ENCODE results near the gene CRISPLD2.
A peak's percentile ranks its signal among the peaks of the same experiment; 100 is the strongest.
"Not testable (repeated sequence)": the region's sequence is repeated elsewhere in the genome, so short reads cannot be mapped to it uniquely, and the experiment has no call there.

The CRISPLD2 gene

DNA sequence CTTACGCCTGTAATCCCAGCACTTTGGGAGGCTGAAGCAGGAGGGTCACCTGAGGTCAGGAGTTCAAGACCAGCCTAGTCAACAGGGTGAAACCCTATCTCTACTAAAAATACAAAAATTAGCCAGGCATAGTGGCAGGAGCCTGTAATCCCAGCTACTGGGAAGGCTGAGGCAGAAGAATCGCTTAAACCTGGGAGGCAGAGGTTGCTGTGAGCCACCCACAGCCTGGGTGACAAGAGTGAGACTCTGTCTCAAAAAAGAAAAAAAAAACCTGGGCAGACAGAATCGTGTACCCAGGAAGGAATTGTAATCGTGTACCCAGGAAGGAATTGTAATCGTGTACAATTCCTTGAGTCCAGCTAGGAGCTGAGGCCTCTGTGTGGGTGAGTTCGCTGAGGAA is 118.8 kb downstream of the CRISPLD2 start:
- ATAC-seq (replicated peaks); H3K4me3 Mint-ChIP-seq; H3K4me1 Mint-ChIP-seq; H3K9me3 Mint-ChIP-seq; H3K36me3 Mint-ChIP-seq; H3K27me3 Mint-ChIP-seq; DNase-seq; H3K27ac Mint-ChIP-seq: not testable (repeated sequence)

DNA sequence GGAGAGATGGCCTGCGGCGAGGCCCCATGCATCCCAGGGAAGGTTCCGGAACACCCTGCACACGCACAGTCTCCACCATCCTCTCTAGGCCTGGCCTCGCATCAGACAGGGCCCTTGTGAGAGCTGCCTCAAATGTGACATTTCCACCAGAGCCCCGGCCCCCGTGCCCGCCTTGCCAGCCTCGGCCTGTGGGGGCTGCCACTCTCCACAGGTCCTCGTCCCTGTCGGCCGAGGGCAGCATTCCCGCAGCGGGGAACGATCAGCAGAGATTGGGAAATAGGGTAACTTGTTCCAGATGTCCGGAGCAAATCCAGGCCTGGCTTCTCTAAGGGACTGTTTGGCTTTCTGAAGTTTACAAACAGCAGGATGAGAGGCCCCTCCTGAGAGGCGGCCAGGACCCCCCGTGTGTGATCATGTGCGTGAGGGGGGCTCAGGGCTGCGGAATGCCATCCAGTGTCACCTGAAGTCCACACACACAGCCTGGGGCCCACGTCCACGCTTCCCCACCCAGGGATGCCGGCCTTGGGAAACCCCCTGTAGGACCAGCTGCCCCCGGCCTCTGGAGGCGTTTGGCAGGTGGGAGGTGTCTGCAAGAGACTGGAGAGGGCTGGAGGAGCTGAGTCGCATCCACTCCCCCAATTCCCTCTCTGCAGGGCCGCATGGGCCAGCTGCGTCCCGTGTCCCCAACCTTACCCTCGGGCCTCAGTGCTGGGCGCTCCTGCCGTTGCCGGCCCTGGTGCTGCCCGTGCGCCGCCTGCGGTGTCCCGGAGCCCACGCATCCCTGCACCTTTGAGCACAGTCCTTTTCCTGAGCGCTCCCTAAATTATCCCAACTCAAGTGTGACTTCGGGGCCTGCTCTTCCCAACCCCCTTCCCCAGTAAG is 121.1 kb downstream of the CRISPLD2 start:
- Mint-ChIP-seq H3K36me3 (no peaks in the 10 kb centered on the region), H3K4me1 (no peaks in the 10 kb centered on the region), H3K9me3 (no peaks in the 10 kb centered on the region), H3K4me3 (no peak overlapping the region), H3K27ac (no peak overlapping the region), H3K27me3 (peaks cover 0 to 5% of the 10 kb centered on the region in 2 donors)
- no peak for ATAC-seq (replicated peaks)
- DNase-seq: no peak

DNA sequence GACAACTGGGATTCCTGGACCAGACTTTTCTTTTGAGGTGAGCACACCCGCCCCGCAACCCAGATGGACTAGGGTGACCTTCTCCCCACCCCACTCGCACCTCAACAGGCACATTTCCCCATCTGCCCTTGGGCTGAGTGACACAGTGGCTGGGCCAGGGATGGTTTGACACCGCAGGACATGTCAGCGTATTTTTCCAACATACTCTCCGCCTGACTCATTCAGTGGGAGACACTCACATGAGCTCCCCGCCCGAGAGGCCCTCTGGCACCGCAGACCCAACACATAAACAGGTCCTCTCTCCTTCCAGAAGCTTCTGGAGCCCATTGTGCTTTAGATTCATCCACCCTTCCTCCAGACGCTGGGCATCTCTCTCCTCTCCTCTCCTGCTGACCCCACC is 122.1 kb downstream of the CRISPLD2 start:
- Mint-ChIP-seq H3K9me3 (no peaks in the 10 kb centered on the region), H3K4me1 (no peaks in the 10 kb centered on the region), H3K4me3 (no peak overlapping the region), H3K27me3 (peaks cover 0 to 5% of the 10 kb centered on the region in 2 donors), H3K36me3 (no peaks in the 10 kb centered on the region), H3K27ac (no peak overlapping the region)
- no peak for DNase-seq
- no peak for ATAC-seq (replicated peaks)

DNA sequence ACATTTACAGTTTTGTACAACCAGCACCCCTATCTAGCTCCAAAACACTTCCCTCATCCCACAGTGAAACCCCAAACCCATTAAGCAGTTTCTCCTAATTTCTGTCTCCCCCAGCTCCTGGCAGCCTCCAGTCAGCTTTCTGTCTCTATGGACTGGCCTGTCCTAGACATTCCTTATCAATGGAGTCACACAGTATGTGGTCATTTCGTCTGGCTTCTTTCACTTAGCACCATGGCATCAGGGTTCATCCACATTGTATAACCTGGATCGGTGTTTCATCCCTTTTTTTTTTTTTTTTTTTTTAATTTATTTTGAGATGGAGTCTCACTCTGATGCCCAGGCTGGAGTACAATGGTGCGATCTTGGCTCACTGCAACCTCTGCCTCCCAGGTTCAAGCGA is 123.0 kb downstream of the CRISPLD2 start:
- Mint-ChIP-seq H3K27me3 (peaks cover 0 to 5% of the 10 kb centered on the region in 2 donors), H3K4me3 (no peak overlapping the region), H3K9me3 (no peaks in the 10 kb centered on the region), H3K27ac (no peak overlapping the region), H3K4me1 (peaks cover 0 to 2% of the 10 kb centered on the region in 2 donors), H3K36me3 (no peaks in the 10 kb centered on the region)
- DNase-seq (no peak), ATAC-seq (replicated peaks) (no peak)

DNA sequence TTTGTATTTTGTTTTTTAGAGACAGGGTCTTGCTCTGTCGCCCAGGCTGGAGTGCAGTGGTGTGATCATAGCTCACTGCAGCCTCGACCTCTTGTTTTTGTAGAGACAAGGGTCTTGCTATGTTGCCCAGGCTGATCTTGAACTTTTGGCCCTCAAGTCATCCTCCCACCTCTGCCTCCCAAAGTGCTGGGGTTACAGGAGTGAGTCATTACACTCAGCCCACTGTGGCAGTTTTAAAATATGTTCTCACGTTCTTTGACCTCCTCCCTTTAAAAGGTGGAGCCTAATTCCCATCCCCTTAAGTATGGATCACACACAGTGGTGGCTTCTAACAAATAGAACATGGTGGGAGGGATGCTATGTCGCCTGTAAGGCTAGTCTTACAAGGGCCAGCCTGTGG is 123.8 kb downstream of the CRISPLD2 start:
- Mint-ChIP-seq H3K9me3 (no peaks in the 10 kb centered on the region), H3K27me3 (peaks cover 0 to 5% of the 10 kb centered on the region in 2 donors), H3K4me3 (no peak overlapping the region), H3K27ac (no peak overlapping the region), H3K4me1 (peaks cover 0 to 2% of the 10 kb centered on the region in 2 donors), H3K36me3 (no peaks in the 10 kb centered on the region)
- ATAC-seq (replicated peaks): no peak
- no peak for DNase-seq

DNA sequence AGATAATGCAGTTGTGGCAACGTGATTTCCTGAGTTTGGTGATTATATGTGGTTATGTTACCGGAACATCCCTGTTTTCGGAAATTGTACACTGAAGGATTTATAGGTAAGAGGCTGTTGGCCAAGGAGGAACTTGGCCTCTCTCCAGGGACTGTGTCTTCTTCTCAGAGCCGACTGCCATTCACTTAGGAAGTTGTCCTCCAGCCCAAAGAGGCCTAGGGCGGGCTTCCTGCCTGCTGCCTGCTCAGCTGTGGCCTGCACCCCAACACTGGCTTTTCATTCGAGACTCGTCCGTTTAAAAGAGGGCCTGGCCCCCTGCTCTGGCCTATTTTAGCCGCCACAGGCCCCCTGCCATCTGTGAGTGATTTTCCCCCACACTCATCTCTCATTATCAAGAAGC is 127.2 kb downstream of the CRISPLD2 start:
- H3K9me3 Mint-ChIP-seq: no peaks in the 10 kb centered on the region
- DNase-seq: no peak
- no peak for ATAC-seq (replicated peaks)
- no peak overlapping the region for H3K4me3 Mint-ChIP-seq
- H3K27ac Mint-ChIP-seq: no peak overlapping the region
- H3K36me3 Mint-ChIP-seq: no peaks in the 10 kb centered on the region
- peaks cover 0 to 4% of the 10 kb centered on the region in 2 donors for H3K27me3 Mint-ChIP-seq
- peaks cover 0 to 2% of the 10 kb centered on the region in 2 donors for H3K4me1 Mint-ChIP-seq

DNA sequence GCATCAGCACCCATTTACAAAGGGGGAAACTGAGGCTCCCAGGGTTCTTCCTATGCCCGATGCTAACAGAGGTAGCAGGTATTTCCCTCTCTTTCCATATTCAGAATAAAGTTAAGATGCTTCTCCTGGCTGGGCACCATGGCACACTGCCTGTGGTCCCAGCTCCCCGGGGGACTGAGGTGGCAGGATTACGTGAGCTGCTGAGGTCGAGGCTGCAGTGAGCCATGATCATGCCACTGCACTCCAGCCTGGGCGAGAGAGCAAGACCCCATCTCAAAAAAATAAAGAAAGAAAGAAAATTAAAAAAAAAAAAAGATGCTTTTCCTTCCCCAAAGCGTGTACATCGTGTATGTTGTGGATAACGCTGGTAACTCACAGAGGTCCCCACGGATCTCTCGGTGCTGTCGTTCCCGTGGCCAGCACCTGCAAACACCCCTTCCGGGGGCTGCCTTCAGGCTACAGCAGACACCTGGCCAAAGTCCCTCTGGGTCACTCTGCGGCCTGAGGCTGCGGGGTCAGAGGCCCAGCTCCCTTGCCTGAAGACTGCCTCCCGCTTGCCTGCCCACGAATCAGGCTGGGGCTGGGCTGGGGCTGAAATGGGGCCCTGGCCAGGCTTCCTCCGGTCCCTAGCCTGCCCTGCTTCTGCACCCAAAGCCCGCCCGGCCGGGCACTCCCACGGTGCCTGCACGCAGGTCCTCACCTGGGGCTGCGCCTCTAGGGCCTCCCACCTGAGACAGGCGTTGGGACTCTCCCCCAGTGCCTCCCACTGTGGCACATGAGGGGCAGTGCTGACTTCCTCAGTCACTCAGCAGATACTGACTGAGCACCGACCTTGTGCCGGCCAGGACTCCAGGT is 128.4 kb downstream of the CRISPLD2 start:
- Mint-ChIP-seq H3K4me3 (no peak overlapping the region), H3K36me3 (no peaks in the 10 kb centered on the region), H3K27me3 (peaks cover 0 to 4% of the 10 kb centered on the region in 2 donors), H3K27ac (no peak overlapping the region), H3K9me3 (no peaks in the 10 kb centered on the region), H3K4me1 (peaks cover 0 to 2% of the 10 kb centered on the region in 2 donors)
- ATAC-seq (replicated peaks) (peak in 1 of 2 donors; percentile 42), DNase-seq (no peak)

DNA sequence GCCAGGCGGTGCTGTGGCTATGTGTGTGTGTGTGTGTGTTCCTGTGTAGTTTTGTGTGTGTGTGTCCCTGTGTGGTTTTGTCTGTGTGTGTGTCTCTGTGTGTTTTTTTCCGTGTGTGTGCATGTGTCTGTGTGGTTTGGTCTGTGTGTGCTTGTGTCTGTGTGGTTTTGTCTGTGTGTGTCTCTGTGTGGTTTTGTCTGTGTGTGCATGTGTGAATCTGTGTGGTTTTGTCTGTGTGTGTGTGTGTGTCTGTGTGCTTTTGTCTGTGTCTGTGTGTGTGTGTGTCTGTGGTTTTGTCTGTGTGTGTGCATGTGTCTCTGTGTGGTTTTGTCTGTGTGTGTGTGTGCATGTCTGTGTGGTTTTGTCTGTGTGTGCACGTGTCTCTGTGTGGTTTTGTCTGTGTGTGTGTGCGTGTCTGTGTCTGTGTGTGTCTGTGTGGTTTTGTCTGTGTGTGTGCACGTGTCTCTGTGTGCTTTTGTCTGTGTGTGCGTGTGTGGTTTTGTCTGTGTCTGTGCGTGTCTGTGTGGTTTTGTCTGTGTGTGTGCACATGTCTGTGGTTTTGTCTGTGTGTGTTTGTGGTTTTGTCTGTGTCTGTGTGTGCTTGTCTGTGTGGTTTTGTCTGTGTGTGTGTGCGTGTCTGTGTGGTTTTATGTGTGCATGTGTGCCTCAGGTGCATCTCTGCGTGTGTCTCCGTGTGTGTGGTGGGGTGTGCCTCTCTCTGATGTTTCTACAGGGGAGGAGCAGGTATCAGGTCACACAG is 129.2 kb downstream of the CRISPLD2 start:
- ATAC-seq (replicated peaks) (no peak), DNase-seq (no peak)
- no peak overlapping the region for H3K4me3 Mint-ChIP-seq
- H3K27me3 Mint-ChIP-seq: peaks cover 0 to 4% of the 10 kb centered on the region in 2 donors
- H3K4me1 Mint-ChIP-seq: peaks cover 0 to 2% of the 10 kb centered on the region in 2 donors
- H3K9me3 Mint-ChIP-seq: no peaks in the 10 kb centered on the region
- no peaks in the 10 kb centered on the region for H3K36me3 Mint-ChIP-seq
- H3K27ac Mint-ChIP-seq: no peak overlapping the region

DNA sequence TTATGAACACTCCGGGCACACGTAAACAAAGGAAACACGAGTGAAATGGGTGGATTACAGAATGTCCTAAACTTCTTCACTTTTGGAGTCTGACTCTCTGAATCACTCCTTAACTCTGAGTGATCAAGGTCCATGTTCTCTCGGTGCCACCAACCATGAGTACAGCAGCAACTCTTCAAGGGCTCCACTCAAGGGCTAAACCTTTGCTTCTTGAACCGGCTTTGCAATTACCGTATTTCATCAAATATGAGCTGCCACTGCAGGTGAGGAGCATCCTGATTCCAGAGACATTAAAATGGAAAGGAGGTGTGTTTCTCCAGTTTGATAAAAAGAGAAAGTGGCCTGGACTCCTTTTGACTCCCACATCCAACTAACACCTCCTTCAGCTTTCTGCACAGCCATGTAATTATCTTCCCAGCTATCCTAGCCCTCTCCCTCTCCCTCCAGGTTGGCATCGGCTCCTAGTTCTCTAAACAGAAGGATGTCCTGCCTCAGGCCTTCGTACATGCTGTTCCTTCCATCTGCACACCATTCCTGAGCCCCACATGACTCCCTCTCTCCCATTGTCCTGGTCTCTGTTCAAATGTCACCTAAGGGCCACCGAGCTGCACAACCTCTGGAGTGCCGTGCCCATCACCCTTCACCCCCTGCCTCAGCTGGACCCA is 130.1 kb downstream of the CRISPLD2 start:
- Mint-ChIP-seq H3K9me3 (no peaks in the 10 kb centered on the region), H3K36me3 (no peaks in the 10 kb centered on the region), H3K27ac (no peak overlapping the region), H3K27me3 (peaks cover 0 to 4% of the 10 kb centered on the region in 2 donors), H3K4me3 (no peak overlapping the region), H3K4me1 (peaks cover 0 to 2% of the 10 kb centered on the region in 2 donors)
- no peak for DNase-seq
- no peak for ATAC-seq (replicated peaks)

DNA sequence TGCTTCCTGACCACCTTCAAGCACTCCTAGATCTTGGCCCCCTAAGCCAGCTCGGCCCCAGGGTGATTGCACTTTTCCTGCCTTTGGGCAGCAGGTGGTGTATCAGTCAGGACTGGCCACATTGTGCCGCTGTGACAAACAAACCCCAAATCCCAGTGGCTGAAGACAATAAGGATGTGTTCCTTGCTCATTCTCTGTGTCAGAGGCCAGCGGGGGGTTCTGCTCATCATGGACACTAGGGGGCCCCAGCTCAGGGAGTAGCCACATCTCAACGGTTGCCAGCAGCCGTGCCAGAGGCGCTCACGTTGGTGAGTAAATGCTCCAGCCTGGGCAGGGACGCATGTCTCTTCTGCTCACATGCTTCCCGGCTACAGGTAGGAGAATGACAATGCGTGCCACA is 131.1 kb downstream of the CRISPLD2 start:
- Mint-ChIP-seq H3K27me3 (peaks cover 0 to 4% of the 10 kb centered on the region in 2 donors), H3K9me3 (no peaks in the 10 kb centered on the region), H3K36me3 (no peaks in the 10 kb centered on the region), H3K4me1 (peaks cover 0 to 2% of the 10 kb centered on the region in 2 donors), H3K4me3 (no peak overlapping the region), H3K27ac (no peak overlapping the region)
- DNase-seq: no peak
- peak in 1 of 2 donors; percentile 35 for ATAC-seq (replicated peaks)

DNA sequence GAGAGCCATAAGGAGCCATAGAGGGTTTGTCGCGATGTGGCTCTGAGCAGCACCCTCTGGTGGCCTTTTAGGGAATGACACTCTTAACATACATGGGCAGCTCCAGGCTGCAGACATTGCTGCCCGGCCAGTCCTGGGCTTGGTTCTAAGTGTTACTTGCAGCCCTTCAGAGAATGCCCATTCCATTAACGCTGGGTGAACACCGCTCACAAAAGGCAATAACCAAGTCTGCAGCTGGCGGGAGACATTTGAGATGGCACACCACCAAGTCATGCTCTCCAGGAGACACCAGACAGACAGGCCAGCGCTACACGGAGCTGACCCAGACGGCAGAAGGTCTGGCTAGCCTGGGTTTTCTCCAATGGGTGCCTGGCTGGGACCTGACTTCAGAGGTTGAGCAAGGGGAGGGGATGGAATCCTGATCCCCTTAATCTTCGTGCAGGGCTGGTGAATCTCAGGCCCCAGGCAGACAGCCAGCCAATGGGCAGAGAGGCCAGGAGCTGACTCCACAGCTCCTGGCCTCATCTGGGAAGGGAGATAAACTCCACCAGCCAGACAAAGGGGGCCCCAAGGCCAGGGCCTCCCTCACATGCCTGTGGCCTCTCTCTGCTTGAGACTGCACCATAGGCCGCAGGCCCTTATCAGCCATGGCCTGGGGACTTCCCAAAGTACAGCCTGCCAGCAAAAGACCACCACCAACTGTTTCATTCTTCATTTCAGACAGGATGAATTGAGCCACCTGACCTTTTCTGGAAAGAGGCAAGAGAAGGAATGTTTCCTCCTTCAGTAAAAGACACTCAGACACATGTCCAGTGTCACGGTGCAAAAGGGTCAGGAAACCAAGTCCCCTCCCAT is 132.8 kb downstream of the CRISPLD2 start:
- H3K9me3 Mint-ChIP-seq: no peaks in the 10 kb centered on the region
- DNase-seq (peak; percentile 44), ATAC-seq (replicated peaks) (peak; percentile 89 to 93)
- H3K27ac Mint-ChIP-seq: no peak overlapping the region
- H3K36me3 Mint-ChIP-seq: no peaks in the 10 kb centered on the region
- peaks cover 0 to 4% of the 10 kb centered on the region in 2 donors for H3K27me3 Mint-ChIP-seq
- H3K4me3 Mint-ChIP-seq: no peak overlapping the region
- no peaks in the 10 kb centered on the region for H3K4me1 Mint-ChIP-seq

DNA sequence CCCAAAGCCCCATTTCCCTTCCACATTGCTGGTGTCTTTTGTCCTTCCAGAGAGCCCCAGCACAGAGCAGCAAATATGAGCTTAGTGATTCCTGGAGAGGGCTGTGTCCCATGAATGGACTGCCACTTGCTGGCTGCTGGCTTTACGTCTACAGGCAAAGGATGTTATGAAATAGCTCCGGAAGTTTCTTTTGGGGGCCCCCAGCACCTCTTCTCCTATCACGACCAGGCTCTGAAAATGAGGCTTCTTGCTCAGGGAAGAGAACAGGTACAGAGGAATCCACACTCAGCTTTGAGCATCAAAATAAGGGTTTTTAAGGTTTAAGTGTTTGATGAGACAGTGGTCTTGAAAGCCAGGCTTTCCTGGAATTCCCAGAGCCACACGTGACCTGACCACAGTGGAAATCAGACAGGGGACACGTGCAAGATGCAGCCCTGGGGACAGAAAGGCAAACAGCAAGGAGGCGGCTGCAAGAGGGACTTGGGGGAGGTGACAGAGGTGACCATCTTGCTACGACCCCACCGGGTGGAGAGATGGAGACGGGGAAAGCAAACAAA is 133.5 kb downstream of the CRISPLD2 start:
- ATAC-seq (replicated peaks): no peak
- Mint-ChIP-seq H3K4me1 (no peaks in the 10 kb centered on the region), H3K9me3 (no peaks in the 10 kb centered on the region), H3K27ac (no peak overlapping the region), H3K27me3 (peaks cover 0 to 4% of the 10 kb centered on the region in 2 donors), H3K4me3 (no peak overlapping the region), H3K36me3 (no peaks in the 10 kb centered on the region)
- DNase-seq: no peak

DNA sequence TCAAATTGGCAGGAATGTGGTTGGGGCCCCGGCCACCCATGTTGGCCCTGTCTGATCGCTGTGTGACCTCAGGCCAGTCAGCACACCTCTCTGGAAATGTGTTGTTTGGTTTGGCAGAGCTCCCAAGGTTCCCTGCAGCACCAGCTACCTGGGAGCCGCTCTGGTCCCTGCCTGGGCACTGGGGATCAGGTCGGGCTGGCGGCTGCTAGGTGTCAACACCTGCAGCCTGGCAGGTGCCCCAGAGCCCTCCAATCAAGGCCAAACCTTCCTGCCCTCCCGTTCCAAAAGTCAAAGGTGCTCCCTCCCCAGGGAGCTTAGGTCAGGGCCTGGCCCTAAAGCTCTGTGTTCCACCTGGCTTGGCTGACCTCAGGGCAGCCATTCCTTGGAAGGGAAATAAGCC is 135.6 kb downstream of the CRISPLD2 start:
- Mint-ChIP-seq H3K4me3 (no peak overlapping the region), H3K27ac (no peak overlapping the region), H3K4me1 (peaks cover 0 to 5% of the 10 kb centered on the region in 2 donors), H3K27me3 (peaks cover 0 to 12% of the 10 kb centered on the region in 2 donors), H3K9me3 (no peaks in the 10 kb centered on the region), H3K36me3 (no peaks in the 10 kb centered on the region)
- DNase-seq (no peak), ATAC-seq (replicated peaks) (no peak)

Measured in stimulated activated naive B cell treated with anti-CD40 and anti-IgM and Interleukin-4, amounts not matched to agents 10 μg/mL and 1 μg/mL and 100 μg/mL, for 72 hours (primary cell).